MG63 (cell line): Measurements from ENCODE around the gene ARFGAP2. TPM values are rescaled to one million over a fixed set of nuclear protein-coding genes. Genes with fewer than 3 reads are reported as not detected.
"Not testable (repeated sequence)": the region's sequence is repeated elsewhere in the genome, so short reads cannot be mapped to it uniquely, and the experiment has no call there.

Source experiments
- DNase-seq: peaks from one replicate; pipeline ENCODE4 v3.0.0-alpha.2; 2020
- H3K27me3 ChIP-seq: fragments of 250-450 bp; sonication (Bioruptor Pico); 2 replicates; pipeline ENCODE4 v1.5.1; 2020; ENCODE audit warnings: mild to moderate bottlenecking, moderate library complexity
- H3K36me3 ChIP-seq: fragments of 250-450 bp; sonication (Bioruptor Pico); 2 replicates; pipeline ENCODE4 v1.5.1; 2020; ENCODE audit warnings: mild to moderate bottlenecking, moderate library complexity
- H3K4me3 ChIP-seq: fragments of 250-450 bp; sonication (Bioruptor Pico); 2 replicates; pipeline ENCODE4 v1.5.1; 2020; ENCODE audit warnings: mild to moderate bottlenecking, moderate library complexity
- H3K9me3 ChIP-seq: fragments of 250-450 bp; sonication (Bioruptor Pico); 2 replicates; pipeline ENCODE4 v1.5.1; 2020; ENCODE audit warnings: mild to moderate bottlenecking, moderate library complexity
- total RNA-seq: library from RNA; depleted of rRNA; stranded (reverse); fragments of >200 nt; shearing (Covaris generic); gene quantifications from 2 replicates; pipeline ENCODE4 v1.2.3, GENCODE V29; 2014; ENCODE audit warnings: low replicate concordance

Gene ARFGAP2
- total RNA-seq, 1 experiment from 2014 or later, result 71.0 TPM

DNA sequence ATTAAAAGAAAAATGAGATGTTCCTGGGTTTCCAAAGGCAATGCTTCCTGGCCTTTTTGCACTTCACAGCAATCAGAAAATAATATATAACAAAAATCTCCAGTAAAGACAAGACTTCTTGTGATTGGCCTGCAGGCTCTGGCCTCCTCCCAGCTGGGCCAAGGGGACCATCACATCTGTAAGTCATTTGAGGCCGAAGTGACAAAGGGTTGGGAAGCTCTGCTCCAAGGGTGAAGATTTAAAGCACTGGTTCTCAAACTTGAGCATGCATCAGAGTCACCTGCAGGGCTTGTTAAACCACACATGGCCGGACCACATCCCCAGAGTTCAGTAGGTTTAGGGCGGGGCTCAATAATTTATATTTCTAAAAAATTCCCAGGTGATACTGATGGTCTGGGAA, 32.1 kb downstream of the ARFGAP2 start:
- Histone ChIP-seq H3K4me3 (no peak overlapping the region), H3K36me3 (no peaks in the 10 kb centered on the region), H3K9me3 (no peaks in the 10 kb centered on the region), H3K27me3 (no peaks in the 10 kb centered on the region)
- DNase-seq, result no peak

DNA sequence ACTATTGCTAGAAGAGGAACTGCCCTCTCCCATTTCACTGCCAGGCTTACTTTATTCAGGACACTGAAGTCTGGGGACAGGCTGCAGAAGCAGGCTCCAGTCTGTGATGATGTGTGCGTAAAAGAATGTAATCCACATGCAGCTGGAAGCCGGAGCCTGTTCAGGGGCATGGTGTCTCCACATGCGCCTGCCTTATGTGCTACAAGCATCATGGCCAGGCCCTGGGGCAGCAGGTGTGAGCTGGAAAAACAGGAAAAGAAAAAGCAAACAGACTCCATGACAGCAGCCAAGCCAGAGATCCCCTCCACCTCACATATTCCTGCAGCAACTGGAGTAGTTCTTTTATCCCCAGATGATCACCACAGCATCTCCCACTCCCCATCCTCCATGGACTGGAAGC, 33.4 kb downstream of the ARFGAP2 start:
- H3K36me3 ChIP-seq, result no peaks in the 10 kb centered on the region
- no peaks in the 10 kb centered on the region for H3K27me3 ChIP-seq
- H3K9me3 ChIP-seq, result no peaks in the 10 kb centered on the region
- H3K4me3 ChIP-seq, result no peak overlapping the region
- DNase-seq, result peak; percentile 82

DNA sequence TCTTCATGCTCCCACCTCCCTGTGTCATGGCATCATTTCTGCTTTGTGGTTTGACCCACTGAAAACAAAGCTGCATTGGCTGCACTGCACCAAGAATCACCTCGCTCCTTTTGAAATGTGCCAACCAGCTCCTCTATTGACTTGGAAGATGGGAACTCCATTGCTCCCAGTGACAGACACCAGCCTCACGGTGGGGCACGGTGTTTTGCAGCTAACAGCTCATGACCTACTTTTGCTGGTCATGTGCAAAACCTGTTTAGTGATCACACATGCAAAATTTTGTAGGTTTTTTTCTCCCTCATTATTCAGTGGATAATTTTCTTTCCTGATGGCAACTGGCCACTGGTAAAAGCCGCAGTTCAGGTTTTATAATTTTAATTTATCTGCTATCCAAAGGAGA, 36.8 kb downstream of the ARFGAP2 start:
- DNase-seq, result no peak
- Histone ChIP-seq H3K4me3 (no peak overlapping the region), H3K27me3 (no peaks in the 10 kb centered on the region), H3K9me3 (no peaks in the 10 kb centered on the region), H3K36me3 (no peaks in the 10 kb centered on the region)

DNA sequence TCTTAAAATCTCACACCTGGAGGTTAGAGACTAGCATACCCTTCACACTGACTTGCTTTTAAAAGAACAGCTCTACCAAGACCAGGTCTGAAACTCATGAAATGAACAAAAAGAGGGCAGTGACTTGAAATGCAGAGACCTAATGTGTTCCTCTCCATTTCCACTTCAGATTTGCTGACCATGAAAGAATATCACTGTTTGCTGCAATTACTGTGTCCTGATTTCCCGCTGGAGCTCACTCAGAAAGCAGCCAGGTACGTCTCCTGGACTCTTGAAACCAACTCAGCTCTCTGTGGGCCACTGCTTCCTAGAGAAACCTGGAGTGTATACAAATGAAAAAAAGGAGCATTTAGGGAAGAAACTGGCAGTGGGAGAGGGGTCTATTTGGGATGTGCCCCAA, 39.2 kb downstream of the ARFGAP2 start:
- Histone ChIP-seq H3K36me3 (no peaks in the 10 kb centered on the region), H3K4me3 (no peak overlapping the region), H3K27me3 (no peaks in the 10 kb centered on the region), H3K9me3 (no peaks in the 10 kb centered on the region)
- no peak for DNase-seq

DNA sequence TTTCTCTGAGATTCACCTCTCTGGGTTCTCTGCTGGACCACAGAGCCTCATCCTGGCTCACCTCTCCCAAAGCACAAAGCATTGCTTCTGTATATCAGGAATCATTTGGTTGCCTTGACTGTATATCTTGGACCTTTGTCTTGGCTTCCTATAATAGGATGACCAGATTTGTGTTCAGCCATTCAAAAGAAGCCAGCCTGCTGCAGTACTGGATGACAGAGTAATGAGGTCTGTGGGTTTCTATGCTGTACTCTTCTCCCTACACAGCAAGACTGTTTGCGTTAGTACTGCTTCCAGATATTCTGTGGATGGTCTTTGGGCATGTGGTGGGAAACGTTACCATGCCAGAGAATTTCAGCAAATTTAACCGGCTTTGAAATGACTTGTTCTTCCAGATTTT, 39.8 kb downstream of the ARFGAP2 start:
- Histone ChIP-seq H3K36me3 (no peaks in the 10 kb centered on the region), H3K9me3 (no peaks in the 10 kb centered on the region), H3K27me3 (no peaks in the 10 kb centered on the region), H3K4me3 (no peak overlapping the region)
- DNase-seq, result no peak

DNA sequence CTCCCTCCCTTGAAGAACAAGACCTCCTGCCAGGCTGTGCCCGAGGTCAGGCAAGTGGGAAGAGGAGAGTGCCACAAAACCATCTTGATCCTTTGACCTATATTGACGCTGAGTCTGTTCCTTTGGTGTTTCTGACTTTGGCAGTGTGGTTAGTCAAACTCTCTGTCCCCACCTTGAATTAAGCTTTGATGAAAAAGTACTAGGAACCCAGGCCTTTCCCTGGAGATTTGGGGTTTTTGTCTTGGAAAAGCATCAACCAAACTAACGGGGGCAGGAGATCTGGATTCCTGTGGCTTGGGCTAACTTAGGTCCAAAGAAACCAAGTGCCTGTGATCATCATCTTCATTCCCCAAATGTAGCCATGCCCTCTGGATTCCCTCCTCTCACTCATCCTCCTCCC, 40.4 kb downstream of the ARFGAP2 start:
- no peaks in the 10 kb centered on the region for H3K36me3 ChIP-seq
- no peaks in the 10 kb centered on the region for H3K27me3 ChIP-seq
- no peak for DNase-seq
- no peaks in the 10 kb centered on the region for H3K9me3 ChIP-seq
- H3K4me3 ChIP-seq, result no peak overlapping the region

DNA sequence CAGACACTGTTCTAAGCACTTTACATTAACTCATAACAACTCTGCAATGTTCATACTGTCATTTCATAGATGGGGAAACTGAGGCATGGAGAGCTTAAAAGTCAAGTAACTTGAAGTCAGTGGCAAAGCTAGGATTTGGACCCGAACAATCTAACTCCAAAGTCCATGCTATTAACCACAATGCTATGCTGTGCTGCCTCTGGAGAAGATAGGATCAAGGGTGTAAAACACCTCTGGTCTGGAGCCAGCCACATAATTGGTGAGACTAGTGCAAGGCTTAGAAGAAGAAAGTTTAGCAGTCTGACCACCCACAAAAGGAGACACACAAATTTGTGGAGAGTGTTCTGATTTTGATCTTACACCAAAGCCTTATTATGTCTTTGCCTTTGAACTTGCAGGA, 43.7 kb downstream of the ARFGAP2 start:
- DNase-seq, result no peak
- no peaks in the 10 kb centered on the region for H3K36me3 ChIP-seq
- no peak overlapping the region for H3K4me3 ChIP-seq

DNA sequence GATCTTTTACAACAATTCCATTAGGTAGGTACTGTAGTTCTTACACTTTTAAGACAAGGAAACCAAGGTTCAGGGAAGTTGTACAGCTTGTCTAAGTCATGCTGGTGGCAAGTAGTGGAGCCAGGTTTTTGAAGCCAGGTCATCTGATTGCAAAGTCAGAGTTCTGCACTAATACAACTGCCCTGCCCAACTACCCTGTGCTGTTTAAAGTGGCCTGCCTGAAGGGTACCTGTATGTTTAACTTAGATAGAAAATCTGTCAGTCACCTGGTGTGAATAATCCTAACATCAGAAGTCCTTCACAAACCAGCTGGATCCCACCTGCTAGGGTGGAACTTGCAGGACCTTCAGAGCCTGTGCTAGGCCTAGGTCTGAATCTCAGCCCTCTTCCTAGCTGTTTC, 44.2 kb downstream of the ARFGAP2 start:
- Histone ChIP-seq H3K27me3 (no peaks in the 10 kb centered on the region), H3K4me3 (no peak overlapping the region), H3K9me3 (no peaks in the 10 kb centered on the region), H3K36me3 (no peaks in the 10 kb centered on the region)
- no peak for DNase-seq

More for the DNA sequence above, 43.7 kb downstream of the ARFGAP2 start:
- H3K27me3 ChIP-seq, result no peaks in the 10 kb centered on the region
- H3K9me3 ChIP-seq, result no peaks in the 10 kb centered on the region

DNA sequence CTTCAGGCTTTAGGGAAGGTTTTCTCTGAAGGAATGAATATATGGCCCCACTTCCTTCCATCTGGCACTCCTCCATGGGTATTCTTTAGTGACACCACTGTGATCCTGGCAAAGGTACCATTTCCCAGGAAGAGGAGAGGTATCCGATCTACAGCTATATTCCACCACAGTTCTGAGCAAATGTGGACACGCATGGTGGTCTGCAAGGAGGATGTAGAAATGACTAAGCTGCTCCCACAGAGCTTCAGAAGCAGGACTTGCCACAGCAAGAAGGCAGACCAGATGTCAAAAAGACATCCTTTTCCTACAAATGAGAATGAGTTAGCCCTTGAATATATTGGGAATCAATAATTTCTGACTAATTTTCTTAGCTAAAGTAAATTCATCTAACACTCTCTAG, 45.5 kb downstream of the ARFGAP2 start:
- Histone ChIP-seq H3K36me3 (no peaks in the 10 kb centered on the region), H3K4me3 (no peak overlapping the region), H3K9me3 (no peaks in the 10 kb centered on the region), H3K27me3 (no peaks in the 10 kb centered on the region)
- no peak for DNase-seq

DNA sequence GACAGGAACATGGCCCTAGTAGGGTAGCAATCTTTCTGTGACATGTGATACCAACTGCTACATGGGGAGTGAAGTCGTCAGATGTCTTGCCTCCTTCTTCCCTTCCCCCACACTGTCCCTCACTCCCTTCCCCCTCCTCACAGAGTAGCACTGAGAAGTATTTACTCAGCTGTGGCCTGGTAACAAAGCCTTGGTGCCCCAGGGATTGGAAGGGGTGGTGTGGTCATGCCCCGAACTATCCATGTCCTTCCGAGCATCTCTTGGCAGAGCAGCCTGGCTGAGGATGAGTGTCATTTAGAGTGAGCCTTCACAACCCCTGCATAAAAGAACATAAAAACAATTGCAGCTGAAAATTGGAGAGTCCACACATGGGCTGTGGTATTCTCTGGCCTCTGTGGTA, 46.1 kb downstream of the ARFGAP2 start:
- DNase-seq, result no peak
- Histone ChIP-seq H3K9me3 (no peaks in the 10 kb centered on the region), H3K27me3 (no peaks in the 10 kb centered on the region), H3K36me3 (no peaks in the 10 kb centered on the region), H3K4me3 (no peak overlapping the region)

DNA sequence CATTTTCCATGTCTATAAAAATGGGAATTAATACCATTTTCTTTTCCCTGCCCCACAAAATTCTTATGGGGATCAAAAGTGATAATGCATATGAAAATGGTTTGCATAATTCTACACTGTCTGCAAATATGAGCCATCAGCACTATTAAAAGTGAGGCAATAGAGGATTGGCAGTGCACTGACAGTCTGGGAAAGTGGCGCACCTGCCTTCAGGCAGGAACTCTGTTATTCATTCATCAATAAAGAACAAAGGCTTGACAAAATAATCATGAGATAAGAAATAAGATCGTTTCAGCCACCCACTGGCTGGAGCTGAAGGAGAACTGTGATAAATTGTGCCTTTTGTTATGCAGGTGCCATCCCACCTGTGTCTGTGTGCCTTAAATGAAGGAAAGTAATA, 49.5 kb downstream of the ARFGAP2 start:
- no peaks in the 10 kb centered on the region for H3K36me3 ChIP-seq
- no peaks in the 10 kb centered on the region for H3K27me3 ChIP-seq
- DNase-seq, result no peak
- no peak overlapping the region for H3K4me3 ChIP-seq
- H3K9me3 ChIP-seq, result no peaks in the 10 kb centered on the region

DNA sequence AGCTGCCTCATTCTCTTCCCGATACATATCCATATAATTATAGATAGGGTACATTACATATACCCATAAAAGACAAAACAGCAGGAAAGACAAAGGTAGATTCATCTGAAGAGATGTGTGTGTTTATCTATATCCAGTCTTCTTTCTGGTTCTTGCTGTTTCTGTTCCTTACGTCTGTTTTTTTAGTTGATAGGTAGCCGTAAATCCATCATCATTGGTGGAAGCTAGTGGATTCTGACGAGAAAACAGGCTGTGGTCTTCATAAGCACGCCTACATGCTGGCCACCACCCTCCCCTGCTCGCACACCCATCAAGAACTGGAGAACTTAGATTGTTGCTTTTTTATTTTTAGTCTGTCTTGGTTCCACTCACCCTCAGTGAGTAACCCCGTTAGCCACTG, 51.6 kb downstream of the ARFGAP2 start:
- no peak for DNase-seq
- no peaks in the 10 kb centered on the region for H3K27me3 ChIP-seq

DNA sequence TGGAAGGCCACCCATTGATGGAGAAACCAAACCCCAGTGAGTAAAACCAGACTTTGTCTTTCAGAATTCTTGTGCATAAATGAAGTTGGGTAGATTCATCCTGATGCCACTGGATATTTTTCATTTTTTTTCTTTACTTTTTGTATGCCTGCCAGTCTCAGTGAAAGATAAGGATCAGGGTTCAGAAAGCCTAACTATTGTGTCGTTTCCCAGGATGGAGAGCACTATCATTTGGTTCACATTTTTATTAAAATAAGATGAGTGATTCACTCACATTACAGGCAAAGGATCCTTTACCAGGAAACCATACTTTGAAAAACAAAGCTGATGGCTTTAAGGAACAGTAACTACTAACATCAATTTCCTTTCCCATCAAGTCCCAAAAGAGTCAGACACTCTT, 52.0 kb downstream of the ARFGAP2 start:
- H3K4me3 ChIP-seq, result no peak overlapping the region
- no peaks in the 10 kb centered on the region for H3K36me3 ChIP-seq
- H3K27me3 ChIP-seq, result no peaks in the 10 kb centered on the region
- no peak for DNase-seq
- H3K9me3 ChIP-seq, result no peaks in the 10 kb centered on the region

More for the DNA sequence above, 51.6 kb downstream of the ARFGAP2 start:
- H3K36me3 ChIP-seq, result no peaks in the 10 kb centered on the region
- no peaks in the 10 kb centered on the region for H3K9me3 ChIP-seq
- H3K4me3 ChIP-seq, result no peak overlapping the region

DNA sequence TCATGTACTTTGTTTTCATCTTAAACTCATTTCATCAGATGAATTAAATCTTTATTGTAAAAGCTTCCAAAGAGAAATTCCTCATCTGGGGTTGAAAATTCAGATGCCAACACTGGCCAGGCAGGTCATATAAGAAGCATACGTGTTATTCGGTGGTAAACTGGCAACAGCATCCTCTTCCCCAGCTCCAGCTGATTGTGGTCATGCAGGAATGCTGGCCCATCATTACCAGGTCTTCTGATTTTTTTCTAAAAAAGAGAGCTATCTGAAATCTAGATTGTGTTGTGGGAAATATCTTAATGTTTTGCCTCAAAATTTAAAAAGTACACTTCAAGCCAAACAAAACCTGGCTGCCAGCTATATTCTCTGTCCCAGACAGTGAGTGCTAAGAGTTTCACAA, 53.6 kb downstream of the ARFGAP2 start:
- H3K27me3 ChIP-seq, result no peaks in the 10 kb centered on the region
- no peaks in the 10 kb centered on the region for H3K36me3 ChIP-seq
- no peak overlapping the region for H3K4me3 ChIP-seq
- no peaks in the 10 kb centered on the region for H3K9me3 ChIP-seq
- DNase-seq, result no peak

DNA sequence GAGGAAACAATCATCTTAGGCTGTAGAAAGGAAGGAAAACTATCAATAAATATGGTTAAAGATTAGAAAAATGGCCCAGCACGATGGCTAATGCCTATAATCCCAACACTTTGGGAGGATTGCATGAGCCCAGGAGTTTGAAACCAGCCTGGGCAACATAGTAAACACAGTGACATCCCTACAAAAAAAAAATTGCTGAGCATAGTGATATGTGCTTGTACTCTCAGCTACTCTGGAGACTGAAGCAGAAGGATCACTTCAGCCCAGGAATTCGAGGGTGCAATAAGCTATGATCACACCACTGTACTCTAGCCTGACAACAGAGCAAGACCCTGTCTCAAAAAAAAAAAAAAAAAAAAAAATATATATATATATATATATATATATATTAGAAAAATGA, 54.9 kb downstream of the ARFGAP2 start:
- H3K36me3 ChIP-seq, result no peaks in the 10 kb centered on the region
- no peaks in the 10 kb centered on the region for H3K27me3 ChIP-seq
- H3K4me3 ChIP-seq, result no peak overlapping the region
- no peak for DNase-seq
- H3K9me3 ChIP-seq, result no peaks in the 10 kb centered on the region

DNA sequence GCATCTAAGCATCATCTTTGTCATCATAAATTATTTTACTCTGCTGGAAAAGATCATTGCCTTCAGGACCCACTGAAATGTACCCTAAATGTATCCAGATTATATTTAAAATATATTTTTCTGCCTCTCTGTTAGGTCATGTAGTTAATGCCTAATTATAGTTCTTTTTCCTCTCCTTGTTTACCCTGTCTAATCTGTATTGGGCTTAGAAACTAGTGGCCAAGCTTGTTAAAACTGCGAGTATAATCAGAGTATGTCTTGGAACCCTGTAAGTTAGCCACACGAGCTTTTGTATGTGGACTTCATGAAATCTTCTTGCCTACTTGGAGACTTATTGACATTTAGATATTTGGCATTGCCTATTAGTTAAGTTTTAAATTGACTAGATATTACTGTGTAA, 55.6 kb downstream of the ARFGAP2 start:
- no peak for DNase-seq
- H3K27me3 ChIP-seq, result no peaks in the 10 kb centered on the region
- no peaks in the 10 kb centered on the region for H3K36me3 ChIP-seq
- H3K4me3 ChIP-seq, result no peak overlapping the region
- no peaks in the 10 kb centered on the region for H3K9me3 ChIP-seq

DNA sequence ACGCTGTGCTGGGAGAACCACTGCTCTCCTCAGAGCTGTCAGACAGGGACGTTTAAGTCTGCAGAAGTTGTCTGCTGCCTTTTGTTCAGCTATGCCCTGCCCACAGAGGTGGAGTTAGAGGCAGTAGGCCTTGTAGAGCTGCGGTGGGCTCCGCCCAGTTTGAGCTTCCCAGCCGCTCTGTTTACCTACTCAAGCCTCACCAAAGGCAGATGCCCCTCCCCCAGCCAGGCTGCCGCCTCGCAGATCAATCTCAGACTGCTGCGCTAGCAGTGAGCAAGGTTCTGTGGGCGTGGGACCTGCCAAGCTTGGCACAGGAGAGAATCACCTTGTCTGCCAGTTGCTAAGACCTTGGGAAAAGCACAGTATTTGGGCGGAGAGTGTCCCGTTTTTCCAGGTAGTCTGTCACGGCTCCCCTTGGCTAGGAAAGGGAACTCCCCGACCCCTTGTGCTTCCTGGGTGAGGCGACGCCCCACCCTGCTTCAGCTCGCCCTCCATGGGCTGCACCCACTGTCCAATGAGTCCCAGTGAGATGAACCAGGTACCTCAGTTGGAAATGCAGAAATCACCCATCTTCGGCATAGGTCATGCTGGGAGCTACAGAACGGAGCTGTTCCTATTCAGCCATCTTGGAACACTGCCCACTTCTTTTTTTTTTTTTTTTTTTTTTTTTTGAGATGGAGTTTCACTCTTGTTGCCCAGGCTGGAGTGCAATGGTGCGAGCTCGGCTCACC, 57.6 kb downstream of the ARFGAP2 start:
- H3K36me3 ChIP-seq, H3K4me3 ChIP-seq, H3K27me3 ChIP-seq, DNase-seq, H3K9me3 ChIP-seq: not testable (repeated sequence)
